ENCODE results near the gene PCLO. TPM values are rescaled to one million over a fixed set of nuclear protein-coding genes. Genes with fewer than 3 reads are reported as not detected.

Gene PCLO
- polyA plus RNA-seq, 1 donor = 14.5 TPM

DNA sequence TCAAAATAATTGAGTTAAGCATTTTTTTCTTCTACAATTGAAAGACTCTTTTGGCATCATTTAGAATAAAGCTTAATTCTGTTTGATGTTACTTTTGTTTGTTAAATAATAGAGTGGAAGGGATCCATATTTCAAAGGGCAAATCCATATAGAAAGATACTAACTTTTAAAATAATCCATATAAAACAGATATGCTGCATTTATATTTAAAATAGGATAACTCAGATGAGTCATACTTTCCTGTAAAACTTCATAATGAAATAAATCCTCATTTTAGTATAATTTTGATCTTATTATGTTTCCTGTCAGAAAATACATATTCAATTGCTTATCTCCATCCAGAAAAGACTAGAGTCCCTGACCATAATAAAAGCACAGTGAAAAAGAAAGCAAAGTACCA lies 323.6 kb downstream of the PCLO start:
- no peak for DNase-seq

DNA sequence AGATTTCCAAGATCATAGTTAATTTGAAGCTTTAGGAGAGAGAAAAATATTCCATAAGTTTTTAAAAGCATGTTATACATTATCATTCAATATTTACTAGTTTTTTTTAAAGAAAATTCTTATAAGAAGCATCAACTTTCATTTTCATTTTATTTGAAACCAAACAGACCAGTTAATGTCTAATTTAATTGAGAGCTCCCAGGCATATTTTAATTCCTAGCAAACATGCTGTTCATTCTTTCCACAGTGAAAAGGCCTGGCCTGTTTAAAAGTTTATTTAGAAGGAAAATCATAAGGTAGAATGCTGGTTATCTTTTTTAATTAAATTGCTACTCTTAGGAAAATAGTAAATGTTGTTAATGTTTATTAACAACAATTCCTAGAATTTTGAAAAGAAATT lies 324.4 kb downstream of the PCLO start:
- DNase-seq = no peak

DNA sequence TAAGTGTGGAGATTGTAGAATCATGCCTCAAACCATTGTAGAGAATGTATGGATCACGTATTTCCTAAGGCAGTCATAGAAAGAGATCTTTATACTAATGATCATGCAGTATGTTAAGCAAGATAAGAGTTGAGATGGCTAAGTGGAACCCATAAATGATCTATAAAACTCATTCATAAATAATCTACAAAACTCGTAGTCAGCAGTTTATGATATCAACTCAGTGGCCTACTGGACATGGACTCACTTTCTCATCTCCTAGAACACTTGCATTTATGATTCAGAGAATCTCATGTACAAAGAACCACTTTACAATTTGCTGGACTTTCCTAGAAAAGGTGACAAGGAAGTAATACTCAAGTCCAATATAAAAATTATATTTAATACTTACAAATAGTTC lies 339.6 kb downstream of the PCLO start:
- DNase-seq = no peak

DNA sequence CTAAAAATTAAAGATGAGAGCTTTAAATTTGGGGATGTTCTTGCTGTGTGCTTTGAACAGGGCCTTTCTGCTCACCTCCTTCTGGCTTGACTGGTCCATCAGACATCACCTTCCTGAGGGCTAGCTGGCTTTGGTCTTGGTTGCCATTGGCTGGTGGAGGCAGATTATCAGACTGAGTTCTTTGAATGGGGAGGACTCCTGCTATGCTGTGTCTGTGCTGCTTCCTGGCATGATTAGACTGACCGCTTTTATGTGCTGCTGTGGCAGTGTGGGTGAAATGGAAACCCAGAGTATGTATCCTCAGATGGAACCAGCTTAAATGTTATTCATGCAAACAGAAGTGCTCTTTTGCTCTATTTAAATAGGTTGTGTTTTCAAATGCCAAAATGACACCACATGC lies 341.6 kb downstream of the PCLO start:
- no peak for DNase-seq

DNA sequence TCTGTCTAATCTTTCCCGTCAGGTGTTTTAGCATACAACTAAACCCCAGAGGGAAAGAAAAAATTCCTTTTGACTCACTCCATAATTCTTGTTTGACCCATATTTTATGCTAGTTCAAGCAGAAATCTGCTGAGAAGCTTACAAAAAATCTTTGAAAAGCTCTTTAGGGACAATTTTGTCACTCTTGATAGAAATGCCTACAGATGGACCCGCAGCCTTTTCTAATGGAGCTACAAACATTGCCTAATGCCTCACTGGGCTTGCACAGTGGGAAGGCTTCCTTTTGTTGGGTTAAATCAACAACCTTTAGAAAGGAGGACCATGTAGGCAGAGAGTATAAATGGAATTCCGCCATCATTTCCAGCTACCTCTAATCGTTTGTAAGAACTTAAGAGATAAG lies 344.5 kb downstream of the PCLO start:
- no peak for DNase-seq

DNA sequence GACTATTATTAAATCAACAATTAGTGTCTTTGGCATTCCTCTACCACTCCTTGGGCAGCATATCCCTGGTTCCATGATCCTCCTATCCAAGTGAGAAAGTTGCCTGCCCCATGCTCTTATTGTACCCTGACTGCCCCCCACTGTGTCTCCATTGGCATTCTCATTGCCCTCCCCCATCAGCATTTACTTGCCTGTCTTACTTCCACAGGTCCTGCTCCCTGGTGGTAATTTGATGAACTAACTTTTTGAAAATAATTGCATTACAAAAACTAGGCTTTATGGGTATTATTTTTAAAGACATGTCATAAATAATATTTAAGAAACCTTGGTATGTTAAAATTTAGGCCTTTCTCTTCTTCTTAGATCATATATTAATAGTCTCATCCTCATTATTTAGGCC lies 346.4 kb downstream of the PCLO start:
- DNase-seq = no peak

DNA sequence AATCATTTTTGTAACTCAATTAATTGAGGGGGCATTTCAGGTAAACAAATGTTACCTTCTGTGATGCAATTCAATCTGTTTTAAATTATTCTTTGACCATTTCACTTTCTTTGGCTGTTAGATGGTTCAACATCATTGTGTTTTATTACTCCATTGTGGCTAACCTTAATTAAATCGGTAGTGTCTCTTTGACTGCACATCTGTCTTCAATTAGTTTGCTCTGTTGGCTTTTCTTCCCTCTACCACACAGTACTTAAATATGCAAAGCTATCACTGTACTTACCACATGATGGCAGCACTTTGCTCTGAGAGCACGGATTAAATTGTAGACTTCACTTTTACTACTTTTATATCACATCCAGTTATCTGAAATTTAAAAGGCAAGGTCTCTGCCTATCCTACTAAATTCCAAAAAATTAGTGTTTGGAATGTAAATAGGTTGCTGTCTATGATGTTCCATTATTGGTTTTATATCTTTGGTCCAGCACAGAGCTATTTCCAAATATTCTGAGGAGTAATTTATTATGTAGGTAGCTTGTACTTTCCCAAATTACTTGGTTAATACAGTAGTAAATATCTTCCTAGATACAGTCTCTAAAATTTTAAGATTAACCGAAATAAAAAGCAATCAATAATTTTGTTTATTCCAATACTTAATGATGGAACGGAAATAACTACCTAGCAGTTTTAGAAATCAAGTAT lies 352.0 kb downstream of the PCLO start:
- peak; percentile 60 for DNase-seq

DNA sequence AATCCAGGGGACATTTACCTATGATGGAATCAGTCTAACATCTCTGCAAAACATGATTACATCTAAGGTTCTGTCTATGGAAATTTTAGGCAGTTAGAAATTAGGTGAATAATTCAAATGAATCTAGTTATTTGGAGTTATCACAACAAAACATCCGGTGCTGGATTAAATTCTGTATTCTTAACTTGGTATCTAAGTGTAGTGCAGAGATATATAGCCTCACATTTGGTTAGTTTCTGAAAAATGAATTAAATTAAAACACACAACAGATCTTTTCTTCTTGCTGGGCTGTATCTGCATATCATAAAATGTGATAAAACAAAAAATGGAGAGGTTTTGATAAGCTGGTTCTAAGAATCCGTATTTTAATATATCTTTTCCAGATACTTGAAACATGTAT lies 354.1 kb downstream of the PCLO start:
- DNase-seq = no peak

DNA sequence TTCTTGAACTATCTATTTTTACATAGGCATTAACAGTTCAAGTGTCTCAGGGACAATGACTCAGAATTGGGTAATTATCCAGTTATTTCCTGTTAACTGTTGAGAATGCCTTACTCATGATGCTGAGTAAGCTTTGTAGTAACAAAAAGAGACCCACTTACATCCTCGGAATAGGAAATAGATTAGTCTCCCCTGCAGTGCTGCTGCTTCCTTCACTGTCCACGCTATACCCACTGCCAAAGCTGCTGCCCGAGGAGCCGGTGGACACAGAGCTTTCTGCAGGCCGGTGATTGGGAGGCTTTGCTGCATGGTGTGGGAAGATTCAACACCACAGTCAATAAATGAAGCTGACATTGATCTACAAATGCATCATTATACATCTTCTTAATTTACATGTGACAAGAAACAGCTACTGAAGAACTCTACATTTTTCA lies 357.1 kb downstream of the PCLO start:
- DNase-seq = no peak

DNA sequence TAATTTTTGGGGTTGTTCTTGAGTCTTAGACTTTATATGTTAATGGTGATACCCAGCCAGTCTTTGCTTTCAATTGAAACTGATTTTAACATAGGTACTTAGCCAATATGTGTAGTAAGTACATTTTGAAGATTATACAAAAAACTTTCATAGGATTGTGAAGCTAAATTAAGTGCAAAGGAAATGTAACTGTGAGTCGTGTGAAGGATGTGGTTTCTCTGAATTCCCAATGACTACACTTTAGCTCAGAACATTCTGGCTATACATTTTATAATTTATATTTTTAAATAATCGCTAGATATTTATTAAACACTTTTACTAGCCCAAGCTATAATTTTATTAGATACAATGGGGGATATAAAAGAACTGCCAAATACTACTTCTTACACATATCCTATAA lies 359.3 kb downstream of the PCLO start:
- no peak for DNase-seq

DNA sequence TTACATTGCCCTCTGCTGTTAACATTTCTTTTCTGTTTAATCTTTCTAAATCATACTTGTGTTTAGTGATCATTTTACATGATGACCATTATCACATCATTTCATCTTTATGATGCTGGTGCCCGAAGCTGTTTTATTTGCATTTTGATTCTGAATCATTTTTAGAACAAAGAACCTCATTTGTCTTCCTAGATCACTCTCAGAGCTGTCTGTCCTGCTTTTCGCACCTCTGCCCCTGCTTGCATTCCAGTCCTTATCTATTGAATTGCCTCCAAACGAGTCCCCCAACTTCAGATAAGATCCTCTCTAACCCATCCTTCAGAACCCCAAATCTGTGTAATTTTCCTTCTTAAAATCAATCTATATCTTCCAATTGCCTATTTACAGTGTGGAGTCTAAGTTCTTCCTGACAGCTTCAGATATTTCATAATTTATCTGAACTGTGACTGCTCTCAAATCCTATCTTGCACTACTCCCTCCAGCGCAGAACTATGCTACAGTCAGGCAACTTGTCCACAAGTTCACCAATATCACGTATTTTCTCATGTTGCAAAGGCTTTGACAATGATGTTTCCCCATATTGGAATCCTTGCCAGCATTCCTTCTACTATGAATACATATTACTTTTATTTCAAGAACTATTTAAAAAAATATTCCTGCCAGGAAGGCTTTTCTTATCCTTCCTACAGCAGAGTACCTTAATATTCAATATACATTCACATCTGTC lies 372.6 kb downstream of the PCLO start:
- no peak for DNase-seq

DNA sequence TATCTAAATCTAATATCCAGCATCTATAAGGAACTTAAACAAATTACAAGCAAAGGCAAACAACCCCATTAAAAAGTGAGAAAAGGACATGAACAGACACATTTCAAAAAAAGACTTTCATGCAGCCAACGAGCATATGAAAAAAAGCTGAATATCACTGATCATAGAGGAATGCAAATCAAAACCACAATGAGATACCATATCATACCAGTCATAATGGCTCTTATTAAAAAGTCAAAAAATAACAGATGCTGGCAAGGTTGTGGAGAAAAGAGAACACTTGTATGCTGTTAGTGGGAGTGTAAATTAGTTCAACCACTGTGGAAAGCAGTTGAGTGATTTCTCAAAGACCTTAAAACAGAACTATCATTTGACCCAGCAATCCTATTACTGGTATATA lies 384.7 kb downstream of the PCLO start:
- DNase-seq = no peak

DNA sequence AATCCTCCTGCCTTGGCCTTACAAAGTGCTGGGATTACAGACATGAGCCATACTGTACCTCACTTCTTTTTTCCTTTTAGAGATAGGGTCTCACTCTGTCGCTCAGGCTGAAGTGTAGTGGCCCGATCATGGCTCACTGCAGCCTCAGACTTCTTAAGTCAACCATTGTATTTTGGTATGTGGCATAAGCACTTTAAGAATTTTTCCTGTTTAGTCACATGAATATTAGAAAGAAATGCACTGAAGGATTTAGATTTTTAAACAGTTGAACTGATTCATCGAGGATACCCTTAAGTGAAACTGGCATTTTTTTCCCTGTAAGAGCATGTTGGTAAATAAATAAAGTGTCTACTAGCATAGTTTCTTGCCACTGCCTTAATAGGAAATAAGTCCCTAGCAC lies 399.8 kb downstream of the PCLO start:
- DNase-seq = no peak

DNA sequence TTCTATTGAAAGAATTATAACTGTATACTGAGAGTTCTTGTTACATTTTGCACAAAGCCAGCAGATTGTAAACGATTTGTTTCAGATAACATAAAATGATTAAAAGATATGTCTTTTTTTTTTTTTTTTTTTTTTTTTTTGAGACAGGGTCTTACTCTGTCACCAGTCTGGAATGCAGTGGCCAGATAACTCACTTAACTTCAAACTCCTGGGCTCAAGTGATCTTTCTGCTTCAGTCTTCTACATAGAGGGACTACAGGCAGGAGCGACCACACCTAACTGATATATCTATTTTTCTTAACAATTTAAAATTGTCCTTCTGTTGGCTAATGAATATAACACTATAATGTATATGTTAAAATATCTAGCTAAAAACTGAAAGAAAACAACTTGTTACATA lies 401.9 kb downstream of the PCLO start:
- no peak for DNase-seq

DNA sequence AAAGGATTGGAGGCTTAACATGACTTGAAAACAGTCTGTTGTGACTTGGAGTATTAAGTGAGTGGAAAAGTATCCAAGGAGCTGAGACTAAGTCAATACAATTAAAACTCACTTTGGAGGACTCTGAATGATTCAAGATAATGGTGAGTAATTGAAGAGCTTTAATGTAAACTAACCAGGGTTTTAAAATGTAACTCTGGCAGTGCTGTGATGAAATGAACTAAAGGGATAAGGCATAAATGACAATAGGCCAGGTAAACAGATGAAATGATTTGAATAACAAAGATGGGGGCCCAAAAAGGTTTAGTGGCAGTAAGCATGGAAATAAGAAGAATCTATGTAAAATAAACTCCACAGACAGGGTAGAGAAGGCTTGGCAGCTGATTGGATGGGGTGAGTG lies 402.6 kb downstream of the PCLO start:
- no peak for DNase-seq

DNA sequence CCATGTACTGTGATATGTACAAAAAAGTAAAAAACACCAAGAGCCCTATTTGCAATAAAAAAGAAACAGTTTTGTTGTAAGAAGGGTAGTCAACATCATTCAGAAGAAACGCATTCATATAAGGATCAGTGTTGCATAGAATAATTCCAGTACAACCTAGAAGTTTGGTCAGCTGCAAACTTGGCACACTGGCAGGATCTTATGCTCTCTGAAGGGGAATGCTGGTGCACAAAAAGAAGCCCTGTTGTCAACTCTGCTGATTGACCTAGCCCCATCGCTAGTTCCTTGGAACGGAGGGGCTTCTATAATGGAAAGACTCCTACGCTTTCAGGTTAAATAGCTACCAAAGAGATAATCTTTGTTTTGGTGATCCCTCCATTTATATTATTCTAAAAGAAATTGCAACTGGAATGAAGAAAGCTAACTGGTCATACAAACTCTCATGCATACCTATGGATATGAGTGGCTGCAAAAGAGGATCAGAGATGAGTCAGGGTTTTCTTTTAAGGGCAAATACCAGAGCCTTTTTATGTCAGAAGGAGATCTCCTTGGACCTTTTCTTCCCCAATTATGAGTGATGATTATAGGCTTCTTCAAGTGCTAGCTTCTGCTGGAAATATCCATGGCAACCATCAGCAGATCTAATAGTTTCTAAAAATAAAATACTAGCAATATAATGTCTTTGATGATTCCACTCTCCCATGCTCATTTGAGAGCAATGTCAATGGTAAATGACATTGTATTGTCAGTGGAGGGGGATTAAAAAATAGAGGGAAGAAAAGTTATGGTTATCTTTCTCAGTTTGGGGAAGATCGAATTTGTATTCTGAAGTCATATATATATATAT lies 406.8 kb downstream of the PCLO start:
- DNase-seq = no peak

DNA sequence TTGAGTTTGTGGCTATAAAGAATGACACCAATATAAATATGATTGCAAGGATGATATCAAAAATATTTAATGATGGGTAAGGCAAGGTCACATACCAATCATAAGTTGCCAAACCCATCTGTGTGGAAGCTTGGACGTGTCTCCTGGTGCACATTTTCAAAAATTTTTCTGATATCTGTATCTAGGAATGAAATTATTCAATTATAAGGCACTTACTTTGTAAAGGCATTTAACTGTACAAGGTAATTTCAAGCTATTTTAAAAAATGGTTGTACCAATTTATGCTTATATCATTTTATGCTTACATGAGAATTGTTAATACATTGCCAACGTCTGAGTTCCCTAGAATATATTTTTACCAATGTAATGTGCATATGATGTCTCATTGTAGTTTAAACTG lies 412.7 kb downstream of the PCLO start:
- DNase-seq = no peak

DNA sequence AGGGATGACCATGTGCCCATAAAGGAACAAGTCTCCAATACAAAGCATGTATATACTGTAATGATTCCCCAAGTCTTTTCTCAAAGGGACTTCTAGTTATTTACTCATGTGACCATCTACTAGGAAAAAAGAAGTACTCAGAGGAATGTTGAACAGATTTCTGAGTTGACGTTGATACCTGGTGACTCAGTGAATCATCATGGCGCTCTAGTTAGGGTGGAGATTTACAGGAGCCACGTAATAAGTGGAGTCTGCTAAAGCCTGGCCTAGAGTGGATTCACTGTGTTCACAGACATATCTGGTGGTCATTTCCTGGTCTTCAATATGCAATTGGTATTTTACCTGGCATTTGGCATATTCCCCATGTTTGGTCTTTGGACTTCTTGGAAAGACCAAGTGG lies 416.9 kb downstream of the PCLO start:
- DNase-seq = no peak

DNA sequence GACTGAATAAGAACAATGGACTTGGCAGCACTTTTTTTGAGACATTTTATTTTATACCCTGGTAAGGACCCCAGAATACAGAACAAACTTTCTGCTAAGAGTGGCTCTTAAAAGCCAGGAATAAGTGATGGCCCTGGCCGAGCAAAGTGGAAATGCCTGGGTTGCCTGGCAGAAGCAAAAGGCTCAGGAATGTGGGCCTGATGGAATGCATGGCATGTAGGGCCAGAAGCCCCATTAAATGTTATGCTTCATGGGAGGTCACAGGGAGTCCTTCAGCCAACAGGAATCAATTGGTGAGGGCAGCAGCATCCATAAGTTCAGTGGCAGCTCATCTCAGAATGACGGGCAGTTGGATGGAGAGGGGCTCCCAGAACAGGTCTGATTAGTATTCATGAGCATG lies 417.6 kb downstream of the PCLO start:
- DNase-seq = no peak

DNA sequence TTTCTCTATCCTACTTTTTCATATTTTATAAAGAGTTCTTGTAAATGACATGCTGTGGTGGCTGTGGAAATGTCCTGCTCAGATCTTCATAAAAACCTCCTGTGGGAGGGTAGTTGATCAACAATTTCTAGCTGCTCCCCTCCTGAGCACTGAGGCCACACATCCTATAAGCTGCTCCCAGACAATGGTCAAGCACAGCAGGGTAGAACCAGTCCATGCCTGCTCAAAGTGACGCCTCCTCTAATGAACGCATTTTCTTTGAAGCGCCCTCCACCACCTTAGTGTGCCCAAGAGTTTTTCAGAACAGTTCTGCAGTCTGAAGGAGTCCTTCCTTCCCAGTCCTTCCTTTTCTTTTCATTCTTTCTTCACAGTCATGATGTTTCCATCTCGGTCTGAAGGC lies 420.5 kb downstream of the PCLO start:
- no peak for DNase-seq

DNA sequence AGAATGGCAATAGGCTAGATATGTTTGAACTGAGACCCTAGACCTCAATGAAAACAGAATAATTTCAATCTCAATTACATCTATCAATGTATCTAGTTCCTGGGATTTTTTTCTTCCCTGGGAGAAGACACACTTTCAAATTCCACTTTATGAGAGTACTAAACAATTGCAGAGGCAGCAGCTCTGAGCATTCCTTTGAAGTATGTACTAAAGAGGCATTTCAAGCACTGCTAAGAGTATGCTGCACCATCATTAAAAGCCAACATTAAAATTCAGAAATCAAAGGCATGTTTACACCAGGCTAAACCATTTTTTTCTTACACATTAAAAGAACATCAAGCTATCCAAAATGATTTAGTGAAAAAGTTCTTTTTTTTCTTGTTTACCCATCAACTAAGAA lies 421.2 kb downstream of the PCLO start:
- DNase-seq = no peak

DNA sequence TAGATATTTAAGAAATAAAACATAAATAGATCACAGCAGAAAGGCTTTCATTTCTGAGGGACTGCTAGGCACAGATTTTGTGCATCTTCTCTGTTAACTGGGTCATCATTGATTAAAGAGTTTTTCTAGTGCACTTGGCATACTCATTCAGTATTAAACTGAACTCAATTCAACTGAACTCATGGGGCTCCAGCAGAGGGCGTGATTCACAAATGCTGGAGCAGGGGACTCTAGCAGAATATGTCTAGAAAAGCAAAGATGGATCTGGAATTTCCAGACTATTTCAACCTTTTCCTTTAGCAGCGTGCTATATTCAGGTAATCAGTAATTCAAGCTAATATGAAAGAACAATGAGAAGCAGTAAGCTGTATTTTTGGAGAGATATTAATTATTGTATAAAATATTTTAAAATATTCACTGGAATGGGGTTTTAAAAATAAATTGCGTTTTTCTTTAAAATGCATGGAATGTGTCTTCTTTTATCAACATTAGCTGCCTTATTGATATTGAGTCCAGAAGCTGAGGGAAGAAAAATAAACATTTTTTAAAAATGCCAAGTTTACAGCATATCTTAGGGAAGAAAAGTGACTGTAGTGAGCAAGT lies 422.3 kb downstream of the PCLO start:
- no peak for DNase-seq

DNA sequence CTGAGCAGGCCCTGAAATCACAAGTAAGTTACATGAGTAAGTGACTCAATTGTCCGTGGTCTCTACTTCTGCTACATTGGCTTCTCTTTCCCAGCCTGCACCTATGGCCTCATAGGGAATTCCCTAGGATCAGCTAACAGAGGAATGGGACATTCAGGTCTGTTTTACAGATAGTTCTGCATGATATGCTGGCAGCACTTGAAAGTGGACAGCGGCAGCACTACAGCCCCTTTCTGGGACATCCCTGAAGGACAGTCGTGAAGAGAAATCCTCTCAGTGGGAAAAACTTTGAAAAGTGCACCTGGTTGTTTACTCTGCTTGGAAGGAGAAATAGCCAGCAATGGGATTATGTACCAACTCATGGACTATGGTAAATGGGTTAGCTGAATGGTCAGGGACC lies 426.1 kb downstream of the PCLO start:
- no peak for DNase-seq
